Choroid plexus epithelial cell (primary cell): ENCODE data around the gene MRAP2.

Experiments used
- DNase-seq: peaks from one replicate; pipeline ENCODE4 v3.0.0-alpha.2; 2010; ENCODE audit warnings: low read depth
- H3K4me3 ChIP-seq: 2 replicates; pipeline ENCODE4 v1.5.1; 2011; ENCODE audit warnings: low read depth, mild to moderate bottlenecking, control low read depth, low read length, moderate library complexity
- TF ChIP-seq, protein P1 (sequence below): conservative IDR thresholded peaks from 2 replicates; pipeline ENCODE4 v1.5.1; 2011; ENCODE audit warnings: low read depth, mild to moderate bottlenecking, control low read depth, inconsistent platforms, low read length, moderate library complexity

Gene MRAP2

DNA sequence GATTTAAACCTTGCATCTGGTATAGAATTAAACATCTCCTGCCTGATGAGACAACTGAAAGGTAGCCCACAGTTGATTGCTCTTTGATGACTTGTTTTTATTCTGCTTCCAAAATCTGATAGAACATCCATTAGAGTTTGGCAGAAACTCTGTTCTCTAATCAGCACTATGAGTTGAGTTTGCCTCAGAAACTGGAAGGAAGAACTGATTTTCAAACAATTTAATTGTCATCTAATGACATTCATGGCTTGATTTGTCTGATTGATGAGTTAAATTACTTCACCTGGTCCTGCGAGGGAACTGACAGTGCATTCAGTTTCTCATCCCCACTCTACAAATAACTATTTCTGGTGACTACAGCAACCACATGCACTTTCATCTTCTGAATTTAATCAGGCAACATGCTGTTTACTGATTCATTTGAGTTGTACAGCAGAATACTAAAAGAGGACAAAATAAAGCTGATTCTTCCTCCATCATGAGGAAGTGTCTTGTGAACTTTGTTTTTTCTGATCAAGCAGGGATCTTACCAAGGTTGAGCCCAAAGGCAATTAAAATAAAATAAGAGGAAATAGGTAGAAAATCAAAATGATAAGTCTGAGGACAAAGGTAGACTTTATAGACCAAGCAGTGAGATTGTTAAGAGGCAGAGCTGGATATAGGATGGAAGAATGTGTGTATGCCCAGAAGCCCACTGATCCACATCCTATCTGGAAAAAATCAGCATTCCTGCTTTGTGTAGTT, 15.7 kb upstream of the MRAP2 start:
- TF ChIP-seq, protein P1, sequence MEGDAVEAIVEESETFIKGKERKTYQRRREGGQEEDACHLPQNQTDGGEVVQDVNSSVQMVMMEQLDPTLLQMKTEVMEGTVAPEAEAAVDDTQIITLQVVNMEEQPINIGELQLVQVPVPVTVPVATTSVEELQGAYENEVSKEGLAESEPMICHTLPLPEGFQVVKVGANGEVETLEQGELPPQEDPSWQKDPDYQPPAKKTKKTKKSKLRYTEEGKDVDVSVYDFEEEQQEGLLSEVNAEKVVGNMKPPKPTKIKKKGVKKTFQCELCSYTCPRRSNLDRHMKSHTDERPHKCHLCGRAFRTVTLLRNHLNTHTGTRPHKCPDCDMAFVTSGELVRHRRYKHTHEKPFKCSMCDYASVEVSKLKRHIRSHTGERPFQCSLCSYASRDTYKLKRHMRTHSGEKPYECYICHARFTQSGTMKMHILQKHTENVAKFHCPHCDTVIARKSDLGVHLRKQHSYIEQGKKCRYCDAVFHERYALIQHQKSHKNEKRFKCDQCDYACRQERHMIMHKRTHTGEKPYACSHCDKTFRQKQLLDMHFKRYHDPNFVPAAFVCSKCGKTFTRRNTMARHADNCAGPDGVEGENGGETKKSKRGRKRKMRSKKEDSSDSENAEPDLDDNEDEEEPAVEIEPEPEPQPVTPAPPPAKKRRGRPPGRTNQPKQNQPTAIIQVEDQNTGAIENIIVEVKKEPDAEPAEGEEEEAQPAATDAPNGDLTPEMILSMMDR: no peak
- H3K4me3 ChIP-seq: no peak overlapping the region
- DNase-seq: no peak

DNA sequence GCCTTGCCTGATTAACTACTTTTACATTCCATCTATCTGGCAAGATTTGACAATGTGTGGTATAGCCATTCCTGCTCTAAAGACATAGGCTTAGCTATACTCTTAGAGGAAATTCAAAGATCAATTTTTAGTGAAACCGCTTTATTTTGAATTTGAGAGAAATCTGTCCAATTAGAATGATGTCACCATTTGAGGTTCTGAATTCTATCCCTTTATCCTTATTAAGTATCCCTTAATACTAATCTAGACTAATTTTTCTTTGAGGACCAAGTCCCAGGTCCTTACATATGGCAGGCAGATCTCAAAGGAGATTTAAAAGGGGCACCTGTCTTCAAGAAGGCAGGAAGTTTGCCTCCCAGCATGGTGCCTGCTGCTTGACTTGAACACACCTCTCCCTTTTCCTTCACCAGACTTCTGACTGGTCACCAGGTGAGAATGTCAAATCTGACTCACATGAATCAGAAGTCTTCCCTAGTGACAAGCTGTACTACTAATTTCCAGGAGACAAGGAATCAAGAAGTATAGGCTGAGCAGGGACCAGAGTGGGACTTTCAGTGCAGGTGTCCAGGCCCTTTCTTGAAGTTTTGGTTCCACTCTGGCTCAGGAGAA, 15.0 kb upstream of the MRAP2 start:
- no peak for DNase-seq
- TF ChIP-seq, protein P1: no peak
- no peak overlapping the region for H3K4me3 ChIP-seq

DNA sequence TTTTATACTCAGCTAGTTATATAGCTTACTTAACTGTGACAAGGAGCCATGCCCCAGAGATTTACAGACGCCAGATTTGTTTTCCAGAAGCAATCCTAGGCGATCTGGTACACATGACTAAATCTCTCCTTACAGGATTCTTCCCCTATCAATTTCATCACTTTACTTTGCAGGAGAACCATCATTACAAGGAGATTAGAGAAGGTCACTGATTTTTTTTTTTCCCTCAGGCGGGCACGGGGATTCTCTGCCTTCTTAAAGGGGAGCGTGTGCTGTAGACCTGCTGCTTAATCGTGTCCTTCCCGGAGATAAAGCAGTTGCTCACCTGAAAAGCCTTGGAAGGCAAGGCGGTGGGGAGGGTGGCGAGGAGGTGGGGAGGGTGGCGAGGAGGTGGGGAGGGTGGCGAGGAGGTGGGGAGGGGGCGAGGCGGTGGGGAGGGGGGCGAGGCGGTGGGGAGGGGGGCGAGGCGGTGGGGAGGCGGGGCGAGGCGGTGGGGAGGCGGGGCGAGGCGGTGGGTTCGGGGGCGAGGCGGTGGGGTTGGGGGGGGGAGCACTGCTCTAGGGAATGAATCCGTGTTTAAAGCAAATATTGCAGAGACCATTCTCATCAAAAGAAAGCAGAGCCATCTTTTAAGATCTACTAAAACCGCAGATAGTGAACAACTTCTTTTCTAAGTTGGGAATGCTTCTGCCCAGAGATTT, 14.3 kb upstream of the MRAP2 start:
- TF ChIP-seq, protein P1: no peak
- no peak overlapping the region for H3K4me3 ChIP-seq
- DNase-seq: no peak

DNA sequence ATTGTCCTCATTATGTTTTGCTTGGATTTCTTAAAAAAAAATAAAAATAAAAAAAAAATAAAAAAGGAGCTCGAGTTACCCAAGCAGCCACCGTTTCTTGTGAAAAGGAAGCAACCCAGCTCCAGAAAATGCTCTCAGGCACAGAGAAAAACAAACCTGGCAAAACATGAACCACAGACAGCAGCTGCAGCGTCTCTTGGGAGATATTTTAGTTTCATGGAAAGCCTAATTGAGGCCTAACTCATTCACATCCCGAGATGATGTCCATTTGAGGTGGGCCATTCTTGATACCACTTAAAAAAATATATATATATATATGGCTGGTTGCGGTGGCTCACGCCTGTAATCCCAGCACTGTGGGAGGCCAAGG, 13.7 kb upstream of the MRAP2 start:
- H3K4me3 ChIP-seq: no peak overlapping the region
- no peak for DNase-seq
- TF ChIP-seq, protein P1: no peak

DNA sequence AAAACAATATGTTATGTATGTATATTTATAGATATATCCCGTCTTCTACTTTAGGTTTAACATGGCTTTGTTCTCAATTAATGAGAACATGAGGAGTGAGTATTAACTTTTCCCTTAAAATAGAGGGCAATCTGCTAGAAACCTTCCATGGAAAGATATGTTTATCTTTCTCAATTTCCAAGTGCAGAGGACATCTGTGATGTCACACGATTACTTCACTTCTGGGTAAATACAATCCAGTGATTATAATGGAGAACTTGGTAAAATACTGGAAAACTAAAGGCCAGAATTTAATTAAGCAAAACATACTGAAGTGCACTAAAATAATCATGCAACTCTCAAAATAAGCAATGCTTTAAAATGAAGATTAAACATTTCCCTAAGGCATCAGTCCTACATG, 11.9 kb upstream of the MRAP2 start:
- DNase-seq: no peak

DNA sequence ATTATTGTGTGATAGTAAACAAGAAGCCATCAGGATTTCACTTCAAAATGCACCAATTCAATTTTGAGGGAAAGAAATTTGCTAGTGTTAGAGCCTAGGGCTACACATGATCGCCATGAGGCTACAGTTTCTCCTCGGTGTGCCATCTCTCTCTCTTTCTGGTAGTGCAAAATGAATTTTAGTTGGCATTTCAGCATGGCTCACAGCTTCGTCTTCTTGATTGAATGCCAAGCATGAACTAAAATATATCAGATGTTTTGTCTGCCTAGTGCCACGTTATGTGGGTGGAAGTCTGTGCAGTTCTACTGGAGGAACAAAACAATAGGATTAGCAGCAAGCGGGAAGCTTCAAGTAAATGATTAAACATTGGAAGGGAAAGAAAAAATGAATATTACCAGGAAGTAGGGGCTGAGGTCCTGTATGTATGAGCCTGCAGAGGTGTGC, 6.8 kb upstream of the MRAP2 start:
- no peak overlapping the region for H3K4me3 ChIP-seq
- TF ChIP-seq, protein P1: no peak
- no peak for DNase-seq

More for the DNA sequence above, 11.9 kb upstream of the MRAP2 start:
- TF ChIP-seq, protein P1: no peak
- no peak overlapping the region for H3K4me3 ChIP-seq
